ENCODE results near the gene EBPL.

DNA sequence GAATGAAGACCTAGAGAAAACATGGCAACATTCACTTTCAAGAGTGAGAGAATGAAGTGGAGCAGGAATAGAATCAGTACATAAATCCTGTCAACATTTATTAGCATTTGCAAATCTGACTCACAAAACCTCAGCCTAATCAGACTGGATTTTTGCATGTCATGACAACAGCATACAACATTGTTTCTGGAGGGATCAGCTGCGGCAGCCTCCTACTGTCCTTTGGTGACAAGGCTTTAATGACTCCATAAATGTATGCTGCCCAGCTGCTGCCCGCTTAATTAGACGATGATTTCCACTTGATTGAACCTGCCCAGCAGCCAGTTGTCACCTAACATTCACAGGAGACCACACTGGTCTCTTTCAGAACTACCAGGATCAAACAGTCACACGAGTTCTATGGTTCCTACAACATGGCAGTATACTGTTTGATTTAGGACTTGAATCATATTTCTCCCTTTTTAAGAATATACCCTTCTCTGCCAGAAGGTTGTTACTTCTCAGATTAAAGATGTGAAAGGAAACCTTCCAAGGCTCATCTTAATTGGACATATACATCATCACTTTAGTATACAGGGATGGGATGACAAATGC lies 9.3 kb downstream of the EBPL start:
- TF ChIP-seq GATA3 (IDR thresholded peaks at IDR 0.05; ENCODE audit: low read depth, low read length) (no peak), GATA2 (IDR thresholded peaks at IDR 0.05; ENCODE audit: low read depth, low read length) (no peak)

Data from SH-SY5Y (cell line).